NB4 (cell line): ENCODE data around the gene BRINP2.

Source experiments
- CTCF ChIP-seq: IDR thresholded peaks from one replicate; pipeline ENCODE4 v1.5.1; 2012; ENCODE audit warnings: low read depth, low read length
- MAX ChIP-seq: IDR thresholded peaks from 2 replicates; pipeline ENCODE4 v1.6.1; 2011; ENCODE audit warnings: low read depth, low read length
- MYC ChIP-seq: IDR thresholded peaks from 2 replicates; pipeline ENCODE4 v1.6.1; 2011; ENCODE audit warnings: low read depth, low read length

GRCh38 chr1:177131723-177132122 lies 39.0 kb upstream of the BRINP2 start:
- TF ChIP-seq CTCF = no peak
- TF ChIP-seq MAX = no peak
- no peak for TF ChIP-seq MYC
